Measurements from ENCODE around the gene CUEDC1.

The CUEDC1 gene

DNA sequence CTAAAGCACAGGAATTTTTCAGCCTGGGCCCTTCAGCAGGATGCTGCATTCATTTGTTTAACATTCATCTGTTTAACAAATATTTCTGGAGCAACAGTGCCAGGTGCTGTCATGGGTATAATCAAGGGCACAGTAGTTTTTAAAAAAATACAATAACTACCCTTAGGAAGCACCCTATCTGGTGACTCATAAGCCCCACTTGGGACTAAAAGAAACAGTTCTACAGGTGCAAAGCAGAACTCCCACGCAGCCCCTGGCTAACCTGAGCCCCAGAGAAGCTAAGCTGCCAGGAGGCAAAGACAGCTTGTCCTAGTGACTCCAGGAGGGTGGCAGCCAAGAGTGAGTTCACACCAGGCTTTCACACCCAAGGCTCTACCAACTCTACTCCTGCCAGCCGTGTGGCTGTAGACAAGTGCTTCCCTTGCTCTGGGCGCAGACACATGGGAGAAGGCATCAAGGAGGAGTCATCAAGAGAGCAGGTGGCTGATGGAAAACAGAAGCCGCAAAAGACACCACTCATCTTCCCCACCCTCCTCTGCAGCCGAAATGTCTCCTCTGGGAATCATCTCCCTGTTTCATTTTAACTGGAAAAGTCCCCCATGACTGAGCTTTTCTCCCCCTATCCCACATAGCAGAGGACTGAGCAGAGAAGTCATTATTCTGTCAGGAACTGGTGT lies 14.4 kb downstream of the CUEDC1 start:
- H3K9ac ChIP-seq (ENCODE audit: low read depth, low read length) = no peak overlapping the region
- H3K4me3 ChIP-seq (ENCODE audit: low read depth, low read length) = no peak overlapping the region
- H3K27me3 ChIP-seq (ENCODE audit: control insufficient read depth, insufficient read depth, low read length) = no peaks in the 10 kb centered on the region
- peaks cover 12% of the 10 kb centered on the region for H3K4me1 ChIP-seq (ENCODE audit: control insufficient read depth, insufficient read depth, low read length)
- no peaks in the 10 kb centered on the region for H3K36me3 ChIP-seq (ENCODE audit: control insufficient read depth, insufficient read depth, low read length)
- no peaks in the 10 kb centered on the region for H3K9me3 ChIP-seq (ENCODE audit: control insufficient read depth, insufficient read depth, low read length)

GRCh38 chr17:57940231-57940630 lies 15.0 kb downstream of the CUEDC1 start:
- no peaks in the 10 kb centered on the region for H3K36me3 ChIP-seq (ENCODE audit: control insufficient read depth, insufficient read depth, low read length)
- no peaks in the 10 kb centered on the region for H3K9me3 ChIP-seq (ENCODE audit: control insufficient read depth, insufficient read depth, low read length)
- H3K4me1 ChIP-seq (ENCODE audit: control insufficient read depth, insufficient read depth, low read length) = peaks cover 16% of the 10 kb centered on the region
- no peak overlapping the region for H3K9ac ChIP-seq (ENCODE audit: low read depth, low read length)
- no peaks in the 10 kb centered on the region for H3K27me3 ChIP-seq (ENCODE audit: control insufficient read depth, insufficient read depth, low read length)
- no peak overlapping the region for H3K4me3 ChIP-seq (ENCODE audit: low read depth, low read length)

DNA sequence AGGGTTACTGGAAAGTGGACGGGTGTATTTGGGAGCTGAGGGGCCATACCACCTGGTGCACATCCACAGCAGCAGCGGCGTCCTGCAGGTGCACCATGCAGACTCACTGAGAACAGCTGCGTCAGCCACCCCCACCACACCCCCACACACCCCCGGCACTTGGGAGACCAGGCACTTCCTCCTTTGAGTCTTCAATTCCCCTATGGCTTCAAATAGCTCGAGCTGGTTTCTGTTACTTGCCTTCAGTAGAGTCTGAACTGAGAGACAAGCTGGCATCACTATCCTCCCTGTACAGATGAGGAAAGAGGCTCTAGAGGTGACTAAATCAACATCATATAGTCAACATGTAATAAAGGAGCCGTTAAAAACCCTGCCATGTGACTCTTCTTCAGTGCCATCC lies 15.4 kb downstream of the CUEDC1 start:
- H3K4me3 ChIP-seq (ENCODE audit: low read depth, low read length) = no peak overlapping the region
- H3K27me3 ChIP-seq (ENCODE audit: control insufficient read depth, insufficient read depth, low read length) = no peaks in the 10 kb centered on the region
- H3K36me3 ChIP-seq (ENCODE audit: control insufficient read depth, insufficient read depth, low read length) = no peaks in the 10 kb centered on the region
- H3K9me3 ChIP-seq (ENCODE audit: control insufficient read depth, insufficient read depth, low read length) = no peaks in the 10 kb centered on the region
- H3K9ac ChIP-seq (ENCODE audit: low read depth, low read length) = no peak overlapping the region
- peaks cover 16% of the 10 kb centered on the region for H3K4me1 ChIP-seq (ENCODE audit: control insufficient read depth, insufficient read depth, low read length)

- no peak overlapping the region for H3K4me3 ChIP-seq (ENCODE audit: low read depth, low read length)
- H3K9ac ChIP-seq (ENCODE audit: low read depth, low read length) = no peak overlapping the region
- no peaks in the 10 kb centered on the region for H3K9me3 ChIP-seq (ENCODE audit: control insufficient read depth, insufficient read depth, low read length)
- H3K27me3 ChIP-seq (ENCODE audit: control insufficient read depth, insufficient read depth, low read length) = no peaks in the 10 kb centered on the region
- H3K36me3 ChIP-seq (ENCODE audit: control insufficient read depth, insufficient read depth, low read length) = no peaks in the 10 kb centered on the region
- peaks cover 16% of the 10 kb centered on the region for H3K4me1 ChIP-seq (ENCODE audit: control insufficient read depth, insufficient read depth, low read length)
Observed at GRCh38 chr17:57938061-57938502, 17.1 kb downstream of the CUEDC1 start.

GRCh38 chr17:57937492-57937891 lies 17.7 kb downstream of the CUEDC1 start:
- Histone ChIP-seq H3K4me3 (ENCODE audit: low read depth, low read length) (no peak overlapping the region), H3K27me3 (ENCODE audit: control insufficient read depth, insufficient read depth, low read length) (no peaks in the 10 kb centered on the region), H3K4me1 (ENCODE audit: control insufficient read depth, insufficient read depth, low read length) (peaks cover 16% of the 10 kb centered on the region), H3K9ac (ENCODE audit: low read depth, low read length) (no peak overlapping the region), H3K9me3 (ENCODE audit: control insufficient read depth, insufficient read depth, low read length) (no peaks in the 10 kb centered on the region), H3K36me3 (ENCODE audit: control insufficient read depth, insufficient read depth, low read length) (no peaks in the 10 kb centered on the region)

GRCh38 chr17:57935833-57936807 lies 19.1 kb downstream of the CUEDC1 start:
- H3K4me3 ChIP-seq (ENCODE audit: low read depth, low read length) = no peak overlapping the region
- no peaks in the 10 kb centered on the region for H3K27me3 ChIP-seq (ENCODE audit: control insufficient read depth, insufficient read depth, low read length)
- peaks cover 16% of the 10 kb centered on the region for H3K4me1 ChIP-seq (ENCODE audit: control insufficient read depth, insufficient read depth, low read length)
- H3K36me3 ChIP-seq (ENCODE audit: control insufficient read depth, insufficient read depth, low read length) = no peaks in the 10 kb centered on the region
- H3K9me3 ChIP-seq (ENCODE audit: control insufficient read depth, insufficient read depth, low read length) = no peaks in the 10 kb centered on the region
- peak overlapping the region; percentile 54 for H3K9ac ChIP-seq (ENCODE audit: low read depth, low read length)

- Histone ChIP-seq H3K36me3 (ENCODE audit: control insufficient read depth, insufficient read depth, low read length) (no peaks in the 10 kb centered on the region), H3K4me3 (ENCODE audit: low read depth, low read length) (no peak overlapping the region), H3K9me3 (ENCODE audit: control insufficient read depth, insufficient read depth, low read length) (no peaks in the 10 kb centered on the region), H3K27me3 (ENCODE audit: control insufficient read depth, insufficient read depth, low read length) (no peaks in the 10 kb centered on the region), H3K4me1 (ENCODE audit: control insufficient read depth, insufficient read depth, low read length) (peaks cover 15% of the 10 kb centered on the region), H3K9ac (ENCODE audit: low read depth, low read length) (no peak overlapping the region)
Observed at GRCh38 chr17:57931488-57932137, 23.6 kb downstream of the CUEDC1 start.

- no peaks in the 10 kb centered on the region for H3K27me3 ChIP-seq (ENCODE audit: control insufficient read depth, insufficient read depth, low read length)
- peaks cover 7% of the 10 kb centered on the region for H3K4me1 ChIP-seq (ENCODE audit: control insufficient read depth, insufficient read depth, low read length)
Observed at GRCh38 chr17:57930239-57930638, 25.0 kb downstream of the CUEDC1 start.

GRCh38 chr17:57929386-57929785 lies 25.8 kb downstream of the CUEDC1 start:
- Histone ChIP-seq H3K9ac (ENCODE audit: low read depth, low read length) (no peak overlapping the region), H3K36me3 (ENCODE audit: control insufficient read depth, insufficient read depth, low read length) (peaks cover 4% of the 10 kb centered on the region), H3K9me3 (ENCODE audit: control insufficient read depth, insufficient read depth, low read length) (no peaks in the 10 kb centered on the region), H3K27me3 (ENCODE audit: control insufficient read depth, insufficient read depth, low read length) (no peaks in the 10 kb centered on the region), H3K4me1 (ENCODE audit: control insufficient read depth, insufficient read depth, low read length) (peaks cover 8% of the 10 kb centered on the region), H3K4me3 (ENCODE audit: low read depth, low read length) (no peak overlapping the region)

More at GRCh38 chr17:57930239-57930638, 25.0 kb downstream of the CUEDC1 start:
- no peak overlapping the region for H3K4me3 ChIP-seq (ENCODE audit: low read depth, low read length)
- peaks cover 4% of the 10 kb centered on the region for H3K36me3 ChIP-seq (ENCODE audit: control insufficient read depth, insufficient read depth, low read length)
- no peaks in the 10 kb centered on the region for H3K9me3 ChIP-seq (ENCODE audit: control insufficient read depth, insufficient read depth, low read length)
- H3K9ac ChIP-seq (ENCODE audit: low read depth, low read length) = no peak overlapping the region

- H3K27me3 ChIP-seq (ENCODE audit: control insufficient read depth, insufficient read depth, low read length) = no peaks in the 10 kb centered on the region
- no peak overlapping the region for H3K9ac ChIP-seq (ENCODE audit: low read depth, low read length)
- H3K4me1 ChIP-seq (ENCODE audit: control insufficient read depth, insufficient read depth, low read length) = peaks cover 8% of the 10 kb centered on the region
- H3K4me3 ChIP-seq (ENCODE audit: low read depth, low read length) = no peak overlapping the region
- peaks cover 4% of the 10 kb centered on the region for H3K36me3 ChIP-seq (ENCODE audit: control insufficient read depth, insufficient read depth, low read length)
- no peaks in the 10 kb centered on the region for H3K9me3 ChIP-seq (ENCODE audit: control insufficient read depth, insufficient read depth, low read length)
Observed at GRCh38 chr17:57928928-57929327, 26.3 kb downstream of the CUEDC1 start.

DNA sequence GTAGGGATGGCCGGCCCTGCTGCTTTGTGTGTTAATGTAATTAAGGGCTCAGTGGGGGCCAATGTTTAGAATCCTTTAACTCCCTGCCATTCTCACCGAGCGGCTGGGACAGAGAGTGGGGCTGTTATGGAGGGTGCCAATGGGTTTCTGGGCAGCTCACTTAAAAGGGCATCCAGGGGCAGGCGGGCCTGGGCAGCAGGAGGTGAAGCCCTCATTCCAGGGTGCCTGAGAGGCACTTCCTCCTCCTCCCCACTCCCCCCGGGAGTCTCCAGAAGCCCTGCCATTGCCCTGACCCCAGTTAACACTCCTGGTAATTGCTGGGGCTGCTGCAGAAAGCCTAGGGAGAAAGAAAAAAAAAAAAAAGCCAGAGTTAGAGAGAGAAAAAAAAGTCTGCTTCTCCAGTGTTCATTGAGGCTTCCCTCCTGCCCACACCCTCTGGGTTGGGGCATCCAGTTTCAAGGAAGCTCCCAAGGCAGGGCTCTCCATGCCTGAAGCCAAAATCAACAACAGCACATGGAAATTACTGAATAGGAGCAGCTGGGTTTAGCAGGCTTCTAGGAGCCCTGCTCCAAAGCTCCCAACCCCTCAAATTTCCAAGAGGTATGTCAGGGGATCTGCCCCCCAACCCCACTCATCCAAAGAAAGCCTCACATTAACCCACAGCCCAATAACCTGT lies 28.0 kb downstream of the CUEDC1 start:
- H3K9me3 ChIP-seq (ENCODE audit: control insufficient read depth, insufficient read depth, low read length) = no peaks in the 10 kb centered on the region
- H3K4me3 ChIP-seq (ENCODE audit: low read depth, low read length) = no peak overlapping the region
- H3K9ac ChIP-seq (ENCODE audit: low read depth, low read length) = no peak overlapping the region
- peaks cover 8% of the 10 kb centered on the region for H3K4me1 ChIP-seq (ENCODE audit: control insufficient read depth, insufficient read depth, low read length)
- no peaks in the 10 kb centered on the region for H3K27me3 ChIP-seq (ENCODE audit: control insufficient read depth, insufficient read depth, low read length)
- H3K36me3 ChIP-seq (ENCODE audit: control insufficient read depth, insufficient read depth, low read length) = peaks cover 4% of the 10 kb centered on the region

Measured in iPS-15b (cell line).